GM21423 (cell line): ENCODE measurements around the gene LAMA1.
"Not testable (repeated sequence)": the region's sequence is repeated elsewhere in the genome, so short reads cannot be mapped to it uniquely, and the experiment has no call there.

Source experiments
- ATAC-seq: cut with Tn5 transposase; IDR thresholded peaks from one replicate; pipeline ENCODE4 v1.9.1; 2021; ENCODE audit warnings: mild to moderate bottlenecking, moderate library complexity; ENCODE audit not compliant: unreplicated experiment

The LAMA1 gene

GRCh38 chr18:7117390-7118355 lies at the start of gene LAMA1:
LAMA1 (minus strand) TSS chr18:7117797; CDS start chr18:7117720, 77 bp downstream.
- no peak for ATAC-seq

GRCh38 chr18:7165846-7166393 lies 48.3 kb upstream of the LAMA1 start:
- ATAC-seq: no peak

GRCh38 chr18:7164323-7165004 lies 46.9 kb upstream of the LAMA1 start:
- no peak for ATAC-seq

GRCh38 chr18:7158216-7158615 lies 40.6 kb upstream of the LAMA1 start:
- no peak for ATAC-seq

DNA sequence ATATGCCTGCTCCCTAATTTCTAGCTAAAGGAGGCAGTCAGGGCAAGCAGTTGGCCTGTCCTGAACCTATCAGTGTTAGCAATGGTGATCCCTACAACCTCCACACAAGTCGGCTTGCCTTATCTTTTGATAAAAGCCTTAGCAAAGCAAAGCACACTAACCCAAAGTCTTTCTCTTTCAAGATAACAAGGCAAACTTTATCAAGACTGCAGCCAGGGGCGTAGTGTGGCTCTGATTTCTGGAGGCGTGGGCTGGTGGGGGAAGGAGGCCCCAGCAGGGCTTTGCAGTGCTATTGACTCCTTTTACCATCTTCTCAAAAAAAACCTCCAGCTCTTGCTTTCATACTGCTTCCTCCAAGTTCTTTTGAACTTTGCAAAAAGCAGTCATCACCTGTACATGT lies 40.2 kb upstream of the LAMA1 start:
- ATAC-seq: no peak

DNA sequence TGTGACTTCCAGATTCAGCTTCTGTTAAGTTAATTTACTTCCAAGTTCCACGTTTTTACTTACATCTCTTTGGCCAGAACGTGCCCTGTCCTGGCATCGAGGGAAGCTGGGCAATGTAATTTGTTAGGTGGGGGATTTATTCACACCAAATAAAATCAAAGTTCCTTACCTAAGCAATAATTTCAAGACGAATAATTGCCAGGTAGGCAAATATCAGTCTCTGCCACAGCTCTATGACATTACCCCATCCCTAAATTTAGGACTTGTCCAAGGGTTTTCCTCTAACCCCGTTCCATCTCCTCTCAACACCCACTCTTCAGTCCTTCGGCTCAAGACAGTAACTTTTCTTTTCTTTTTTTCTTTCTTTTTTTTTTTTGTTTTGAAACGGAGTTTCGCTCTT lies 38.3 kb upstream of the LAMA1 start:
- ATAC-seq: no peak

DNA sequence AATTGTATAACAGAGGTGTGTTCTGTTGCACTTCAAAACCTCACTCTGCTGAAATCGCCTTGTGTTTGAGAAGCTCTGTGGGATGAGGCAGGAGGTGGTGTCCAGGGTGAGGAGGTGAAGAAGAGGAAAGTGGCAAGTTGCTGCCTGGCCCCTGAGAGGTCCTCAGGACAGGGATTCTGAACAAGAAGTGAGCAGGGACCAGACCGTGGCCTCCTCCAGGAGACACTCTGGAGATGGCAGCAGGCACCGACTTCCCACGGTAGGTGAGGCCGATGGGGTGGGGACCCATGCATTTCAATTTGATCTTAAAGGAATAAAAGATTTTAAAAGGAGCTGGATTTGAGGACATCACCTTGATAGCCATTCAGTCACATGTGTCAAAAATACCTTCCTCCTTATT lies 37.5 kb upstream of the LAMA1 start:
- ATAC-seq: no peak

DNA sequence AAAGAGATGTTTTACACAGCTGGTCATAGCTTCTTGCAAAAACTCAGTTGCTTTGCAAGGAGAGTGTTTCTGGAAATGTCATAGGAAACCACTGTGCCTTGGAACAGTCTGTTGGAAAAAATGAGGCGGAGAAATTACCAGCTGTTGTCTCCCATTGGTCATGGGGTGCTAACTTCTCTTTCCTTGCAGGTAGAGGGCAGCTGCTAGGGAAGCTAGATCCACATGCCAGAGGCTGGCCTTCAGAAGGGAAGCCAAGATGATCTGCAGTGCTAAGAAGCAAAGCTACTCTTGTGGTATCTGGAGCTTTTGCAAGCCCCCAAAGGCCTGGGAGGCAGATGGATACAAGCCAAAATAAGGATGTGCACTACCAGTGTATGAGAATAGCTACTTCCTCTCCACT lies 34.8 kb upstream of the LAMA1 start:
- no peak for ATAC-seq

GRCh38 chr18:7147399-7147798 lies 29.8 kb upstream of the LAMA1 start:
- no peak for ATAC-seq

DNA sequence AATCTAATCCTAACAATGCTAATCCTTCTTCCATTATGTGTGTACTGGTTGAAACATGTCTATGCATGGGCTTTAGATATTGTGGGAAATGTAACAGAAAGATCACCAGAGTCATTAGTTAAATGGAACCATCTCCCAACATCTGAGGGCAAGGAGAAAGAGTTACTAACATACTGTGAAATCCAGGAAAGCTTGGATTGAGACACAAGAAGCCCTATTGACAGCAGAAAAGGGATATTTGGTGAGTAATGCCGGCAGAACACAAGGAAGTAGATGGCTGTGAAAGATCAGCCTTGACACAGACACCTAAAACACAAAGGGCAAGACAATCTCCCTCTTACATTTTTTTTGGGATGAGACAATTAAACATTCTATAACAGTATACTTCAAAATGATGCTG lies 28.5 kb upstream of the LAMA1 start:
- ATAC-seq: no peak

DNA sequence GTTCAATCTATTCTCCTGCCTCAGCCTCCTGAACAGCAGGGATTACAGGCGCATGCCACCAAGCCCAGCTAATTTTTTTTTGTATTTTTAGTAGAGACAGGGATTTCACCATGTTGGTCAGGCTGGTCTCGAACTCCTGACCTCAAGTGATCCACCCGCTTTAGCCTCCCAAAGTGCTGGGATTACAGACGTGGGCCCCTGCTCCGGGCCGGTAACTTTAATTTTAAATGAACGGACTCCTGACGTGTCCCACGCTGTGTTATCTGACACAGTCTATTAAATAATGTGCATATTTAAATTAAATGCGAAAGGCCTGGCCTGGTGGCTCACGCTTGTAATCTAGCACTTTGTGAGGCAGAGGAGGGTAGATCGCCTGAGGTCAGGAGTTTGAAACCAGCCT lies 27.3 kb upstream of the LAMA1 start:
- not testable (repeated sequence) for ATAC-seq

- no peak for ATAC-seq
These were observed 23.7 kb upstream of the LAMA1 start for GRCh38 chr18:7141287-7141686.

- ATAC-seq: no peak
These were observed 21.8 kb upstream of the LAMA1 start for GRCh38 chr18:7139409-7139808.

GRCh38 chr18:7133181-7133580 lies 15.6 kb upstream of the LAMA1 start:
- no peak for ATAC-seq

DNA sequence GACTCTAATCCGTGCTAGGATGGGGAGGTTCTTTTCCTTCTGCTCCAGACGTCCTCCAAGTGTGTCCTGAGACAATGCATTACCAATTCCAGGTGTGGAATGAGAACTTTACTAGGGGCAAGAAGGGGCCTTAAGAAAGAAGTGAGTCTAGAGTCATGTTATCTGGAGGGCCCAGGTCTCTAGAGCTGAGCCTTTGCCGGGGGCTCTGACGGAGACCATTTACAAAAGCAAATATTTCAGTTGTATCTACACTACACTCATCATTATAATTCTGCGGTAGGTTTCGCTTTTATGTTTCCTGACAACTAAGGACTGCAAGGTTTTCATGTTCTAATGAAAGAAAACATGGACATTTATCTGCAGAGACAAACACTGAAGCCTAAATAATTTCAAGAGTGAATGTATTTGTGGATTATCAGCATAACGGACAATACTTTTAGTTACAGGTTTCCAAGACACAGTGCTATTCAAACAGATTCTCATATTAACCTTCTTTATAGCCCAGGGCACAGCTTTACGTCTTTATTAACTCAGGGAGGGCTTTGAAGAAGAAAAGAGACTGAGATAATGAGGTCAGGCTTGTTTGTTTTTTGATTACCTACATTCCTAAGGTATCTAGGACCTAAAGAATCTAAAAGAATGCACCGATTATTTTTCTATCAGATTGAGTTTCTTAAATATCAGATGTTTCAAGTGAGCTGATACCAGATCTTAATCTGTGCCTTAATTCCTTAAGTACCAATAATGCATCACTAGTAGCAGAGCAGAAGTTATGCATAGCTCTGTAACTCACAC lies 15.0 kb upstream of the LAMA1 start:
- ATAC-seq: no peak

DNA sequence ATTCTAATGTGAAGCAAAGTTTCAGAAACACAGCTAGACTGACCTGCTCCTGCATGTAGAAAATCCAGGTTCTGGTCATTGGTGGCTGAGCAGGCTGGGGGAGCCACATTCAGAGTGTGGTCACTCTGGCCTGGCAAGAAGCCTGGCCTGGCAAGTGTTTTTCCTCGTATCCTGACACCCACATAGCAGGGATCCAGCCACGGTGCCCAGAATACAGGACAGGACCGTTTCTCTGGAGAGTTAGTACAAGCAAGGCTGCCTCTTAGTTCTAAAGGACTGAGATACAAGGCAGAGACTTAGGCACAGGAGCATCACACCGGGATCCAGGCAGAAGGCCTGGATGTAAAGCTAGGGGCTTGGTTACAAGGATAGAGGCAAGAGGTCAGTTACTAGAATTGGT lies 4.8 kb upstream of the LAMA1 start:
- ATAC-seq: no peak

GRCh38 chr18:7116792-7117389 lies 706 bp downstream of the LAMA1 start:
- no peak for ATAC-seq

DNA sequence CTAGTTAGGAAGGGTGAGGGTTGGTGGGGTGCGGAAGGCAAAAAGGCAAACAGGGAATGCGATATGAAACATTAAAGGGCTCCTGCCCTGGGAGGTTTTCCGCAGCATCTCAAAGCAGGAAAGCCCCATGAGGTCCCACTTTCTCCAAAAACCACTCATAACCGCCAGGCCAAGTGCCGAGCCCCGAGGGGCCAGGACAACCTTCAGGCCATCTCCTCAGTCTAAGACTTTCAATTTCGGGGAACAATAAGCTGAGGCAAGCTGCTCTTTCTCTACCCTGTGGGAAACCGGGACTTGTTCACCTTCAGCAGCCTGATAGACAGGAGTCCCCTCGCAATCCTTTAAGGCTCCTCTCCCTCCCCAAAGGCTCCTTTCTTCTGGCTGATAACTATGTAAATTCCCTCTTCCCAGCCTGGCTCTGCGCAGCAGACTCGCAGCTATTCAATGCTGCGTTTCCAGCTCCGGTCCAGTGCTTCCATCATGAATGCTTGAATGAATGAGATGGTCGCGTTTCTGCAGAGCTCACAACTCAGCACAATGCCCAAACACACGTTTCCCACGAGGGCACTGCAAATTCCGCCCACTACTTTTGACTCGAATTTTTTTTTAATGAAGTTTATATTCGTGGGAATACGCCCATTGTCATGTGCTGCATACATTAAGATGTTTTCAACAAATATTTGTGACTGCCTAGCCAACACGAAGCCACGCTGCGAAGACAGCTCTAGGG lies 1.4 kb downstream of the LAMA1 start:
- ATAC-seq: no peak

DNA sequence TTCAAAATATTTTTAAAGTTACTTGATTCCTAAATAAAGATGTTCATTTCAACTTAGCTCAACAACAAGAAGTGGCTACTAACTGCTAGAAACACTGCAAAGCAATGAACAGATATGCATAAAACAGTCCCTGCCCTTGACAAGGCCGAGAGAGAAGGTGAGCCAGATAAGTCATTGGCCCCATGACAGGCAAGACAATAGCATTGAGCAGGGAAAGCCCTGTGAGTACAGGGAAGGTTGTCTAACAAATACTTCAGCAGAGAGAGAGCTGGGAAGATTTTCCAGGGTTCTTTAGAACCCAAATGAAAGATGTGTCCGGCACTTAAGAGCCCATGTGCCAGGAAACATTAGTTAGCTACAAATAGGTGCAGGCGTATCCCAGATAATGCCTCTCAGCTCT lies 4.7 kb downstream of the LAMA1 start:
- ATAC-seq: no peak

DNA sequence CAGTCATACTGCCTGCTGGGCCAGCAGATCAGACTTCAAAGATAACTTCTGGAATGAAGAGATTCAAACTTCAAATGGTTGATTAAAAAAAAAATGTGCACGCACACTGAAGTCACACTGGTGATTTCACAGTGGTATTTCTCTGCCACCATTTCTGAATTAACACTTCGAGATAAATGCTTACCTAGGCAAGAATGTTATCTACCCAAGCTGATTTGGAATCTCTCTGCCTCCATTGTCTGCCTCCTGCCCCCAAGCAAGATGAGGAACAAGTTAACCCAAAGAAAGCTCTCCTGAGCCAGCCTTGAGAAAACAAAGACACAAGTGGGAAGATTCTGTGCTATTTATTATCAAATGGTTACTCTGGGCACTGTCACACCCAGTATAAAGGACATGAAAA lies 6.5 kb downstream of the LAMA1 start:
- ATAC-seq: no peak
